B cell (primary cell): ENCODE results near the gene NCKIPSD. TPM values are rescaled to one million over a fixed set of nuclear protein-coding genes. Genes with fewer than 3 reads are reported as not detected.

ENCODE experiments used
- ATAC-seq: fragments of 200-7000 bp; cut with Tn5 transposase; one replicate; pipeline ENCODE4 v1.10.0; 2021; ENCODE audit warnings: low read depth, mild to moderate bottlenecking, moderate number of reproducible peaks, moderate library complexity
- CTCF ChIA-PET: fragments of 350-600 bp; sonication (Branson Sonifier 250); formaldehyde crosslinking; loops from one replicate; lab custom pipeline; 2021; ENCODE audit warnings: antibody characterized with exemption, inconsistent platforms; lab: Charles Lee
- POLR2A ChIA-PET: fragments of 350-600 bp; sonication (Branson Sonifier 250); formaldehyde crosslinking; loops from one replicate; lab custom pipeline; 2021; ENCODE audit warnings: antibody characterized with exemption; lab: Charles Lee
- DNase-seq: peaks from one replicate; pipeline ENCODE4 v3.0.0; 2013
- H2AFZ ChIP-seq: 2 replicates; pipeline ENCODE4 v1.6.1; 2012; ENCODE audit warnings: mild to moderate bottlenecking, low read depth, low read length; ENCODE audit not compliant: insufficient read depth, poor library complexity, severe bottlenecking
- H3K27ac ChIP-seq, 2 donors: 1 replicate in 1 of 2; 2 replicates in 1 of 2; pipeline ENCODE4 v1.5.1; 2012 to 2013; ENCODE audit warnings: low read length in 2 of 2, mild to moderate bottlenecking in 2 of 2, moderate library complexity in 1 of 2
- H3K27me3 ChIP-seq, 4 experiments: fragments of 200-600 bp in 1 of 4; sonication (generic) in 1 of 4; replicated peaks in 1 of 4; 1 replicate in 2 of 4; 2 replicates in 2 of 4; pipeline versions ENCODE4 v1.6.1 to v1.7.0; 2013 to 2016; ENCODE audit warnings: low read length in 3 of 4, mild to moderate bottlenecking in 2 of 4, mixed read lengths in 1 of 4, moderate library complexity in 1 of 4; ENCODE audit not compliant: insufficient read depth in 4 of 4, control insufficient read depth in 3 of 4; ENCODE audit errors: control extremely low read depth in 1 of 4
- H3K36me3 ChIP-seq, 2 experiments: replicated peaks in 1 of 2; 1 replicate in 1 of 2; 2 replicates in 1 of 2; pipeline versions ENCODE4 v1.6.1 to v1.7.1; 2013; ENCODE audit warnings: low read length in 1 of 2; ENCODE audit not compliant: insufficient read depth in 2 of 2, control insufficient read depth in 1 of 2; ENCODE audit errors: control extremely low read depth in 1 of 2, extremely low read depth in 1 of 2
- H3K4me1 ChIP-seq, 2 donors: fragments of 200-600 bp in 1 of 2; sonication (generic) in 1 of 2; 1 replicate in 1 of 2; 2 replicates in 1 of 2; pipeline versions ENCODE4 v1.5.1 to v1.6.1; 2013 to 2017; ENCODE audit warnings: low read length in 2 of 2; ENCODE audit not compliant: control insufficient read depth in 2 of 2, insufficient read depth in 2 of 2
- H3K4me2 ChIP-seq: replicated peaks from 2 replicates; pipeline ENCODE3; 2012; ENCODE audit warnings: mild to moderate bottlenecking, low read depth, low read length; ENCODE audit not compliant: poor library complexity, severe bottlenecking
- H3K4me3 ChIP-seq, 5 experiments: fragments of 200-600 bp in 1 of 5; sonication (generic) in 1 of 5; 1 replicate in 3 of 5; 2 replicates in 2 of 5; pipeline versions ENCODE4 v1.5.1 to v1.7.0; 2011 to 2016; ENCODE audit warnings: low read length in 4 of 5, mild to moderate bottlenecking in 4 of 5, low read depth in 2 of 5, control low read depth in 1 of 5, moderate library complexity in 1 of 5; ENCODE audit not compliant: insufficient read depth in 1 of 5; ENCODE audit errors: control extremely low read depth in 1 of 5, extremely low read depth in 1 of 5
- H3K79me2 ChIP-seq: fragments of 200-600 bp; sonication (generic); one replicate; pipeline ENCODE4 v1.6.0; 2016; ENCODE audit warnings: low read length; ENCODE audit not compliant: control insufficient read depth, insufficient read depth
- H3K9ac ChIP-seq: fragments of 200-600 bp; sonication (generic); 2 replicates; pipeline ENCODE4 v1.6.1; 2017; ENCODE audit warnings: mild to moderate bottlenecking, low read length, moderate library complexity
- H3K9me3 ChIP-seq, 3 donors: one replicate each; pipeline versions ENCODE4 v1.6.1 to v1.7.1; 2013; ENCODE audit warnings: low read length in 2 of 3; ENCODE audit not compliant: control insufficient read depth in 2 of 3, insufficient read depth in 1 of 3; ENCODE audit errors: control extremely low read depth in 1 of 3
- H4K20me1 ChIP-seq: 2 replicates; pipeline ENCODE4 v1.6.0; 2012; ENCODE audit warnings: mild to moderate bottlenecking, low read length; ENCODE audit not compliant: insufficient read depth, control insufficient read depth, poor library complexity, severe bottlenecking
- H3K27ac Mint-ChIP-seq: one replicate; pipeline ENCODE4 v1.8.0; 2021; ENCODE audit warnings: mixed read lengths
- H3K27me3 Mint-ChIP-seq: one replicate; pipeline ENCODE4 v1.8.0; 2021; ENCODE audit warnings: mixed read lengths
- H3K4me1 Mint-ChIP-seq: one replicate; pipeline ENCODE4 v1.8.0; 2021; ENCODE audit warnings: mixed read lengths
- H3K4me3 Mint-ChIP-seq: one replicate; pipeline ENCODE4 v1.8.0; 2021; ENCODE audit warnings: mixed read lengths
- H3K9me3 Mint-ChIP-seq: one replicate; pipeline ENCODE4 v1.8.0; 2022; ENCODE audit warnings: mixed read lengths; ENCODE audit not compliant: insufficient read depth
- CTCF ChIP-seq: fragments of 200-600 bp; IDR thresholded peaks from one replicate; pipeline ENCODE4 v1.8.0; 2022; ENCODE audit warnings: antibody characterized with exemption, mild to moderate bottlenecking
- EZH2 ChIP-seq: IDR thresholded peaks from 2 replicates; pipeline ENCODE4 v1.6.1; 2012; ENCODE audit warnings: borderline replicate concordance, low read depth, mild to moderate bottlenecking, moderate library complexity, low read length; ENCODE audit not compliant: insufficient read depth, poor library complexity, severe bottlenecking
- WGBS: methylation state at CpG from one replicate; pipeline ENCODE4 v1.1.5; 2013; ENCODE audit warnings: missing lambda C conversion rate; ENCODE audit not compliant: insufficient coverage; 5-methylcytosine and 5-hydroxymethylcytosine counted together
- intact Hi-C: fragments of 100-400 bp; cut with micrococcal nuclease; formaldehyde crosslinking; loops from one replicate; pipeline ENCODE4 v1.10.0; 2022
- polyA plus RNA-seq: library from polyadenylated mRNA; depleted of rRNA; stranded (reverse); fragments of >200 nt; gene quantifications from 2 replicates; pipeline ENCODE4 v1.2.3, GENCODE V29; 2012
- total RNA-seq, 2 donors: library from RNA; stranded (reverse); fragments of 120-200 nt in 1 of 2; gene quantifications; 1 replicate in 1 of 2; 2 replicates in 1 of 2; pipeline versions ENCODE4 v1.2.3 to v1.2.4, GENCODE V29; 2013 to 2022

The NCKIPSD gene
- total and polyA plus RNA-seq, 2 donors (not counting 1 experiment from before 2014, with no cell fraction given): 19.1 to 24.6 TPM

GRCh38 chr3:48650723-48651122, 35.0 kb downstream of the NCKIPSD start:
- Histone ChIP-seq H3K27me3 (no peaks in the 10 kb centered on the region), H3K4me2 (no peak overlapping the region), H3K9ac (no peak overlapping the region), H3K36me3 (no peaks in the 10 kb centered on the region), H3K4me3 (no peak overlapping the region), H2AFZ (no peak overlapping the region), H3K4me1 (peaks cover 0 to 5% of the 10 kb centered on the region in 2 donors), H4K20me1 (no peaks in the 10 kb centered on the region), H3K27ac (no peak overlapping the region), H3K79me2 (no peaks in the 10 kb centered on the region), H3K9me3 (no peaks in the 10 kb centered on the region)
- no peak for ATAC-seq
- ChIA-PET POLR2A (interaction anchor here (0.5 kb wide), 1 partner anchor 400 kb away, joined by 5 read pairs; no protein-coding TSS in a partner anchor), CTCF (no interaction called here)
- intact Hi-C loops: no loop called here
- TF ChIP-seq EZH2: no peak
- TF ChIP-seq CTCF: no peak
- Mint-ChIP-seq H3K9me3 (no peaks in the 10 kb centered on the region), H3K27ac (no peak overlapping the region), H3K4me1 (peaks cover 6% of the 10 kb centered on the region), H3K27me3 (no peaks in the 10 kb centered on the region), H3K4me3 (no peak overlapping the region)
- DNase-seq: no peak
- WGBS: 95% methylated on average over 12 of the region's 12 CpGs

GRCh38 chr3:48648188-48648850, 37.4 kb downstream of the NCKIPSD start:
- ChIA-PET CTCF (no interaction called here), POLR2A (no interaction called here)
- Histone ChIP-seq H3K27me3 (no peaks in the 10 kb centered on the region), H3K9me3 (no peaks in the 10 kb centered on the region), H3K79me2 (no peaks in the 10 kb centered on the region), H3K4me1 (no peaks in the 10 kb centered on the region), H3K4me2 (no peak overlapping the region), H2AFZ (no peak overlapping the region), H3K9ac (no peak overlapping the region), H3K4me3 (no peak overlapping the region), H4K20me1 (no peaks in the 10 kb centered on the region), H3K27ac (no peak overlapping the region), H3K36me3 (no peaks in the 10 kb centered on the region)
- TF ChIP-seq CTCF: no peak
- TF ChIP-seq EZH2: no peak
- H3K27me3 Mint-ChIP-seq: no peaks in the 10 kb centered on the region
- H3K9me3 Mint-ChIP-seq: no peaks in the 10 kb centered on the region
- DNase-seq (no peak), ATAC-seq (no peak)
- H3K4me3 Mint-ChIP-seq: no peak overlapping the region
- H3K27ac Mint-ChIP-seq: no peak overlapping the region
- intact Hi-C loops: no loop called here
- no peaks in the 10 kb centered on the region for H3K4me1 Mint-ChIP-seq
- 86% methylated on average over 15 of the region's 15 CpGs for WGBS
